NT2/D1 (cell line): ENCODE results near the gene GPR21.

Experiments
- DNase-seq: peaks from one replicate; pipeline ENCODE4 v3.0.0-alpha.2; 2011; ENCODE audit warnings: low read depth, low spot score
- H3K27me3 ChIP-seq: 2 replicates; pipeline ENCODE4 v1.6.0; 2011; ENCODE audit warnings: mild to moderate bottlenecking; ENCODE audit not compliant: insufficient read length, insufficient read depth
- H3K36me3 ChIP-seq: 2 replicates; pipeline ENCODE4 v1.6.1; 2011; ENCODE audit warnings: mild to moderate bottlenecking, low read length, mixed read lengths; ENCODE audit not compliant: insufficient read depth, insufficient read length
- H3K4me1 ChIP-seq: 2 replicates; pipeline ENCODE4 v1.5.1; 2011; ENCODE audit not compliant: insufficient read depth, insufficient read length
- H3K4me3 ChIP-seq: 2 replicates; pipeline ENCODE4 v1.5.1; 2011; ENCODE audit warnings: low read depth; ENCODE audit not compliant: insufficient read length
- H3K9ac ChIP-seq: 2 replicates; pipeline ENCODE4 v1.6.0; 2011; ENCODE audit warnings: low read depth; ENCODE audit not compliant: insufficient read length
- H3K9me3 ChIP-seq: 2 replicates; pipeline ENCODE4 v1.5.1; 2011; ENCODE audit warnings: mild to moderate bottlenecking, low read length; ENCODE audit not compliant: insufficient read depth
- SUZ12 ChIP-seq: IDR thresholded peaks from 2 replicates; pipeline ENCODE4 v1.6.1; 2011; ENCODE audit not compliant: insufficient read length, insufficient read depth; ENCODE audit errors: extremely low read depth
- YY1 ChIP-seq: IDR thresholded peaks from 2 replicates; pipeline ENCODE4 v1.6.1; 2011; ENCODE audit not compliant: insufficient read length, insufficient read depth
- ZNF274 ChIP-seq: IDR thresholded peaks from 2 replicates; pipeline ENCODE4 v1.6.1; 2011; ENCODE audit warnings: mild to moderate bottlenecking, low read depth, low read length

The GPR21 gene

DNA sequence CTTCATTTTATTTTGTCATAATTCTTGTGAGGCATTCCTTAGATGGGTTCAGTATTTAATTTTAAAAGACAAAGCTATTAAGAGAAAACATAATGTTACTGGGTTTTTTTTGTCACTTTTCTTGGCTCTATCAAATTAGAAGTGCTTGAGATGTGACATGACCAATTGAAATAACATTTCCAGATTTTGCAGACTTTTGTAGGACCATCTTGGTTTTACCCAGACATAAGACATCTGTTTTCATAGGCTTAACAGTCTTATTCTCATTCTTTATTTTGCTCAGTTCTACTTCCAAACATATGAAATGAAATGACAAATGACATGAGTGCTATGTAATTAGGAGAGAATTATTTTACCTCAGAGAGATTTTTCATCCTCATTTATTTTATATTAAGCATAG, 19.6 kb downstream of the GPR21 start:
- no peak overlapping the region for H3K9ac ChIP-seq
- TF ChIP-seq SUZ12 (no peak), ZNF274 (no peak), YY1 (no peak)
- H3K4me3 ChIP-seq: no peak overlapping the region
- no peak for DNase-seq
- 0 out of 2 replicates have a peak, but pooled peaks cover 6% of the 10 kb centered on the region for H3K9me3 ChIP-seq
- H3K4me1 ChIP-seq: no peaks in the 10 kb centered on the region
- peaks cover 28% of the 10 kb centered on the region for H3K36me3 ChIP-seq
- H3K27me3 ChIP-seq: no peaks in the 10 kb centered on the region

DNA sequence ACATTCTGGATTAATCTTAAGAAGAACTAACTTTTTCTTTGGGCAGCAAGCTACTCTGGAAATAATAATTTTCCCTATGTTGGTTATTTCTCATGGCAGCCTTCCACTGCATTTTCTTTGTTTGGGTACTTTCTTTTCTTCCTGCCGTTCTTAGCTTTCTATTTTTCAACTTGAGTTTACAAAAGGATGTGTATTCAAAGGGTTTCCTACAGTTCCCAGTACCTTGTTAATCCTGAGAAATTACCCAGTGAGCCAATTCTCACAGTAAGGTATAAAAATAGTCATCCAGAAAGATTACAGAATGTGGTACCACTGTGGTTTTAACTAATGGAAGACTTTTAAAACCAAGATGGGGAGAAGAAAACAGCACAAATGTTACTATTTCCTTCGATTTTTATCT, 20.2 kb downstream of the GPR21 start:
- Histone ChIP-seq H3K4me1 (no peaks in the 10 kb centered on the region), H3K9me3 (0 out of 2 replicates have a peak, but pooled peaks cover 6% of the 10 kb centered on the region), H3K36me3 (peaks cover 26% of the 10 kb centered on the region), H3K9ac (no peak overlapping the region), H3K4me3 (no peak overlapping the region), H3K27me3 (no peaks in the 10 kb centered on the region)
- TF ChIP-seq YY1: no peak
- TF ChIP-seq ZNF274: no peak
- no peak for TF ChIP-seq SUZ12
- DNase-seq: no peak

DNA sequence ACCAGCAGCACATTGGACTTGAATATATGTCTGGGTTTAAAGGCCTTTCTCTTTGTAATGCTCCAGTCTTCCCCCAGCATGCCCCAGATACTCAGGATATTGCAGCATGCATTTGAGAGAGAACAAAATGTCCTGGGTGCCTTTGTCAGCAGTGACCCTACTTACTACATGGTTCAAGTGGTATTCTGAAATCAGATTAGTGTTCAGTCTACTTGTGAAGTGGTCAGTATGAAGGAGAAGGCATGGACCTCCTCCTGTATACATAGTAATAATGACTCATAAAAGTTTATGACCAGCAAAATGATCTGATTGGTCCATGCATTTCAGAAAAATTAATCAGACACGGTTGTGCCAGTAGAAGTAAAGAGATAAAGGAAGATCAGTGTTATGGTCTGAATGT, 25.4 kb downstream of the GPR21 start:
- no peak for TF ChIP-seq SUZ12
- no peak for TF ChIP-seq ZNF274
- Histone ChIP-seq H3K36me3 (peaks cover 12% of the 10 kb centered on the region), H3K27me3 (no peaks in the 10 kb centered on the region), H3K9me3 (0 out of 2 replicates have a peak, but pooled peaks cover 6% of the 10 kb centered on the region), H3K4me3 (no peak overlapping the region), H3K9ac (no peak overlapping the region), H3K4me1 (no peaks in the 10 kb centered on the region)
- no peak for DNase-seq

DNA sequence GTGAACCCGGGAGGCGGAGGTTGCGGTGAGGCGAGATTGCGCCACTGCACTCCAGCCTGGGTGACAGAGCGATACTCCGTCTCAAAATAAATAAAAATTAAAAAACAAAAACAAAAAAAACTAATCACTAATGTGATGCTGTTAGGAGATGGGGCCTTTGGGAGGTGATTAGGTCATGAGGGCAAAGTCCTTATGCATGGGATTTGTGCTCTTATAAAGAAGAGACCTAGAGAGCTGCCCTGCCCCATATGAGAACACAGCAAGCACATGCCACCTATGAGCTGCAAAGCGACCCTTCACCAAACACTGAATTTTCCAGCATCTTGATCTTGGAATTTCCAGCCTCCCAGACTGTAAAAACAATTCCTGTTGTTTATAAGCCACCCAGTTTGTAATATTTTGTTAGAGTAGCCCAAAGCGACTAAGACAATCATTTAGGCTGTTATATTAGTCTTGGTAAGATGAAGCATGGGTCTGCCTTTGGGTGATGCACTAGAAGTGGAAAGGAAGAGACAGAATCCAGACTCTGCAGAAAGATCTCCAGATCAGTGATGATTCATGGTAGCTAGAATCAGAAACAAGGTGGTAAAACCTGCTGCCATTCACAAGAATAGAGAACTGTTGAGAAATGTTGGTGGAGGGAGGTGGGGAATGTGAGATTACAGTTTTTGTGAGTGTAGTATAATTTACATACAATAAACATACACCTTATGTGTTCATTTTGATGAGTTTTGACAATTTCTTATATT, 26.2 kb downstream of the GPR21 start:
- Histone ChIP-seq H3K27me3 (no peaks in the 10 kb centered on the region), H3K4me1 (no peaks in the 10 kb centered on the region), H3K9ac (no peak overlapping the region), H3K36me3 (peaks cover 12% of the 10 kb centered on the region), H3K4me3 (no peak overlapping the region), H3K9me3 (0 out of 2 replicates have a peak, but pooled peaks cover 6% of the 10 kb centered on the region)
- no peak for TF ChIP-seq SUZ12
- no peak for TF ChIP-seq ZNF274
- no peak for TF ChIP-seq YY1
- DNase-seq: no peak

DNA sequence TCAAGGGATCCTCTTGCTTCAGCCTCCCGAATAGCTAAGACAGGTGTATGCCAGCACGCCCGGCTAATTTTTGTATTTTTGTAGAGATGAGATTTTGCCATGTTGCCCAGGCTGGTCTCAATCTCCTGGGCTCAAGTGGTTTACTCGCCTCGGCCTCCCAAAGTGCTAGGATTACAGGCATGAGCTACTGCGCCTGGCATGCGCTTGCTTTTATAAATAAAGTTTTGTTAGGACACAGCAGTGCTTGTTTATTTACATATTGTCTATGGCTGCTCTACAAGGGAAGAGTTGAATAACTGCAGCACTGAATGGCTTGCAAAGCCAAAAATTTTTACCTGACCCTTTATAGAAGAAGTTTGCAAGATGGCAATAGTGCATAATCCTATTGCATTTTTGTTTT, 27.7 kb downstream of the GPR21 start:
- DNase-seq: no peak
- H3K27me3 ChIP-seq: no peaks in the 10 kb centered on the region
- no peak overlapping the region for H3K9ac ChIP-seq
- 0 out of 2 replicates have a peak, but pooled peaks cover under 1% of the 10 kb centered on the region for H3K9me3 ChIP-seq
- peaks cover 8% of the 10 kb centered on the region for H3K36me3 ChIP-seq
- TF ChIP-seq YY1 (no peak), SUZ12 (no peak), ZNF274 (no peak)
- H3K4me1 ChIP-seq: no peaks in the 10 kb centered on the region
- no peak overlapping the region for H3K4me3 ChIP-seq

DNA sequence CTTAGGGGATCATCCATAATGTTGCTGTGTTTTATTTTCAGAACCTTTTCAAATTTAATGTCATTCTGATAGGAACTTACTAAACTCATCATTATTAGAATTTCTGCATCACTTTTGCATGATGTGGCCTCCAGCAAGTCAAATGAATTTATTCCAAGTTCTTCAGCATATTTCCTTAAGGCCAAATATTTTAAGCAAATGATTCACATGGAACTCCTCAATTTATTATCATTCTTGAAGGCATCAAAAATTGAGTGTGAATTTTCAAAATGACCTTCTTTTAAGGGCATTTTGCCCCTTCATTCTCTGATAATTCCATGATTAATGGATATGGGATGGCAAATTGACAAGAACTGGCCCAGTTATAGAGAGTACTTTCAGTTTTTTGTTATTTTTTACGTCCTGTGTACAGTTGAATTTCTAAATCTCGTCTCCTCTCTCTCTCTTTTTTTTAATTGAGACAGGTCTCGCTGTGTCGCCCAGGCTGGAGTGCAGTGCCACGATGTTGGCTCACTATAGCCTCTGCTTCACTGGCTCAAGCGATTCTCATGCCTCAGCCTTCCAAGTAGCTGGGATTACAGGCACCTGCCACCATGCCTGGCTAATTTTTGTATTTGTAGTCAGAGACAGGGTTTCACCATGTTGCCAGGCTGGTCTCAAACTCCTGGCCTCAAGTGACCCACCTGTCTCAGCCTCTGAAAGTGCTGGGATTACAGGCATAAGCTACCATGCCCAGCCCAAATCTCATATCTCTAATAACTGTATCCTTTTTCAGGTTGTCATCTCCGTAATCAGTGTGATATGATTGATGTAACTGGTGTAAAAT, 29.1 kb downstream of the GPR21 start:
- TF ChIP-seq YY1 (no peak), ZNF274 (no peak), SUZ12 (no peak)
- no peaks in the 10 kb centered on the region for H3K4me1 ChIP-seq
- DNase-seq: no peak
- no peaks in the 10 kb centered on the region for H3K27me3 ChIP-seq
- no peak overlapping the region for H3K9ac ChIP-seq
- peaks cover 18% of the 10 kb centered on the region for H3K36me3 ChIP-seq
- H3K9me3 ChIP-seq: no peaks in the 10 kb centered on the region
- no peak overlapping the region for H3K4me3 ChIP-seq

DNA sequence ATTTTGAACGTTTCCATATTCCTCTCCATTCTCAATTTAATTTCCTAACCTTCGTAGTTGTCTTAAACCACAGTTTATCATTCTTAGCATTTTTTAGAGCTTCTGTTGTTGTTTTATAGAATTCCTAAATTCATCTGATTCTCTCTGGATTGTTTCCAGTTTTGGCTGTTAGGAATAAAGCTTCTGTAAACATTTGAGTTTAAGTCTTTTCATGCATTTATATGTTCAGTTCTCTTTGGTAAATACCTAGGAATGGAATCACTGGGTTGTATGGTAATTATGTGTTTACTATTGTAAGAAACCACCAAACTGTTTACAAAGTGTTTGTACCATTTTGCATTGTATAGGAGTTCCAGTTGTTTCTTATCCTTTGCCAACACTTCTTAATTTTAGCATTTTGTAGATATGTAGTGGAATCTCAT, 29.7 kb downstream of the GPR21 start:
- H3K27me3 ChIP-seq: no peaks in the 10 kb centered on the region
- H3K9me3 ChIP-seq: no peaks in the 10 kb centered on the region
- H3K4me1 ChIP-seq: no peaks in the 10 kb centered on the region
- peaks cover 21% of the 10 kb centered on the region for H3K36me3 ChIP-seq
- TF ChIP-seq SUZ12: no peak
- TF ChIP-seq ZNF274: no peak
- no peak for TF ChIP-seq YY1
- H3K4me3 ChIP-seq: no peak overlapping the region
- no peak for DNase-seq
- H3K9ac ChIP-seq: no peak overlapping the region
